Measurements from ENCODE around the gene NELL1.

NELL1 gene

GRCh38 chr11:21414953-21415352 is 745.6 kb downstream of the NELL1 start:
- in situ Hi-C loops (cut with HindIII; ENCODE audit: low sequenced_read_pairs) = no loop called here
- DNase-seq (ENCODE audit: low read depth) = no peak
- H3K4me3 ChIP-seq (ENCODE audit: low read depth, low read length) = no peak overlapping the region
- no peak for TF ChIP-seq CTCF (IDR thresholded peaks at IDR 0.05; ENCODE audit: low read depth, low read length, missing control alignments)

GRCh38 chr11:21415606-21416005 is 746.2 kb downstream of the NELL1 start:
- no peak for TF ChIP-seq CTCF (IDR thresholded peaks at IDR 0.05; ENCODE audit: low read depth, low read length, missing control alignments)
- in situ Hi-C loops (cut with HindIII; ENCODE audit: low sequenced_read_pairs) = no loop called here
- no peak for DNase-seq (ENCODE audit: low read depth)
- H3K4me3 ChIP-seq (ENCODE audit: low read depth, low read length) = no peak overlapping the region

GRCh38 chr11:21421711-21422329 is 752.4 kb downstream of the NELL1 start:
- in situ Hi-C loops (cut with HindIII; ENCODE audit: low sequenced_read_pairs) = no loop called here
- no peak overlapping the region for H3K4me3 ChIP-seq (ENCODE audit: low read depth, low read length)
- no peak for TF ChIP-seq CTCF (IDR thresholded peaks at IDR 0.05; ENCODE audit: low read depth, low read length, missing control alignments)
- no peak for DNase-seq (ENCODE audit: low read depth)

- no peak for DNase-seq (ENCODE audit: low read depth)
- no peak overlapping the region for H3K4me3 ChIP-seq (ENCODE audit: low read depth, low read length)
- in situ Hi-C loops (cut with HindIII; ENCODE audit: low sequenced_read_pairs) = no loop called here
- TF ChIP-seq CTCF (IDR thresholded peaks at IDR 0.05; ENCODE audit: low read depth, low read length, missing control alignments) = no peak
Measured at GRCh38 chr11:21426931-21427330, 757.5 kb downstream of the NELL1 start.

- DNase-seq (ENCODE audit: low read depth) = no peak
- H3K4me3 ChIP-seq (ENCODE audit: low read depth, low read length) = no peak overlapping the region
- TF ChIP-seq CTCF (IDR thresholded peaks at IDR 0.05; ENCODE audit: low read depth, low read length, missing control alignments) = no peak
- in situ Hi-C loops (cut with HindIII; ENCODE audit: low sequenced_read_pairs) = no loop called here
Measured at GRCh38 chr11:21427726-21428125, 758.3 kb downstream of the NELL1 start.

GRCh38 chr11:21428796-21429195 is 759.4 kb downstream of the NELL1 start:
- H3K4me3 ChIP-seq (ENCODE audit: low read depth, low read length) = no peak overlapping the region
- no peak for TF ChIP-seq CTCF (IDR thresholded peaks at IDR 0.05; ENCODE audit: low read depth, low read length, missing control alignments)
- in situ Hi-C loops (cut with HindIII; ENCODE audit: low sequenced_read_pairs) = no loop called here
- DNase-seq (ENCODE audit: low read depth) = no peak
